ENCODE measurements around the gene TNFSF15. TPM values are rescaled to one million over a fixed set of nuclear protein-coding genes. Genes with fewer than 3 reads are reported as not detected.

The TNFSF15 gene
- total RNA-seq, 1 experiment from 2014 or later = not detected

DNA sequence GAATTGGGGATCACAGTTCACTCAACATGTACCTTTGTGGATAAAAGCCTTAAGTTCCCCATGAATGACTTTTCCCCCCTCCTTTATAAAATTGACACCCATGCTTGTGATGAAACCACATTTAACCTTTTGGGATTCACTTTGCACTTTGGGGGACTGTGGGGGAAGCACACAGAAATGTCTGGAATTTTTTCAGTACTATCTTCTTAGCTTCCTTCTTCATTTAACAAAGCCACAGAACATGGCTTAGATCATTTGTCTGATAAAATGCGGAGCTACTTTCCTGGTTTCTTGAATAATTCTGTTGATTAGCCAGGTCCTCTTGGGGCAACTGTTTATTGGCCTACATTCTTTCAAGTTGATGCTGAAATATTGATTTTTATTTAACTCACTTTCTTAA, 29.9 kb downstream of the TNFSF15 start:
- Histone ChIP-seq H3K79me1 (ENCODE audit: insufficient read depth, low read depth, low read length, poor library complexity, severe bottlenecking) (no peaks in the 10 kb centered on the region), H2AK5ac (ENCODE audit: insufficient read length, low read length) (no peak overlapping the region), H3K14ac (ENCODE audit: insufficient read depth, low read length) (no peak overlapping the region), H3K27me3 (ENCODE audit: insufficient read depth, low read length) (no peaks in the 10 kb centered on the region), H3K4me2 (ENCODE audit: insufficient read depth, insufficient read length, low read length) (no peak overlapping the region), H2BK12ac (ENCODE audit: insufficient read length, low read depth, low read length) (no peak overlapping the region), H2BK20ac (ENCODE audit: low read depth, low read length, poor library complexity, severe bottlenecking) (no peak overlapping the region), H3K9ac (ENCODE audit: extremely low read depth, insufficient read length, low read length) (no peak overlapping the region), H2BK120ac (ENCODE audit: low read depth, low read length, poor library complexity, severe bottlenecking) (no peak overlapping the region), H4K20me1 (ENCODE audit: control insufficient read depth, insufficient read depth, insufficient read length) (no peaks in the 10 kb centered on the region), H3K23ac (ENCODE audit: insufficient read length, low read depth, low read length) (no peak overlapping the region), H3T11ph (ENCODE audit: low read length) (no peak overlapping the region), H4K5ac (ENCODE audit: insufficient read length, low read depth, low read length) (no peak overlapping the region), H3K9me3 (ENCODE audit: control insufficient read depth, low read depth, low read length) (no peaks in the 10 kb centered on the region), H3K27ac (ENCODE audit: insufficient read length, low read depth, low read length) (no peak overlapping the region), H2AFZ (ENCODE audit: low read length) (no peak overlapping the region), H2BK5ac (ENCODE audit: insufficient read length, low read length) (no peak overlapping the region), H3K23me2 (ENCODE audit: insufficient read length, low read depth, low read length, poor library complexity, severe bottlenecking) (no peaks in the 10 kb centered on the region), H3K56ac (ENCODE audit: insufficient read length, low read depth, low read length) (no peak overlapping the region), H3K4ac (ENCODE audit: low read depth, low read length) (no peak overlapping the region), H4K8ac (replicated peaks; ENCODE audit: insufficient read length, low read depth, low read length) (no peak overlapping the region), H4K91ac (ENCODE audit: insufficient read length, low read depth, low read length) (no peak overlapping the region), H3K79me2 (ENCODE audit: insufficient read depth, low read length) (no peaks in the 10 kb centered on the region), H2BK15ac (ENCODE audit: low read depth, low read length) (no peak overlapping the region), H3K4me1 (ENCODE audit: insufficient read depth, low read length) (no peaks in the 10 kb centered on the region), H3K18ac (ENCODE audit: insufficient read length, low read depth, low read length) (no peak overlapping the region)
- Mint-ChIP-seq H3K36me3 (ENCODE audit: insufficient read depth in 1 of 3, low read depth in 3 of 3) (no peaks in the 10 kb centered on the region), H3K9me3 (no peaks in the 10 kb centered on the region; a peak in 1 of 5 replicates), H3K27ac (no peak overlapping the region), H3K4me1 (no peaks in the 10 kb centered on the region), H3K27me3 (ENCODE audit: low read depth) (peaks cover 42% of the 10 kb centered on the region), H3K4me3 (no peak overlapping the region)
- TF ChIP-seq, protein P1, sequence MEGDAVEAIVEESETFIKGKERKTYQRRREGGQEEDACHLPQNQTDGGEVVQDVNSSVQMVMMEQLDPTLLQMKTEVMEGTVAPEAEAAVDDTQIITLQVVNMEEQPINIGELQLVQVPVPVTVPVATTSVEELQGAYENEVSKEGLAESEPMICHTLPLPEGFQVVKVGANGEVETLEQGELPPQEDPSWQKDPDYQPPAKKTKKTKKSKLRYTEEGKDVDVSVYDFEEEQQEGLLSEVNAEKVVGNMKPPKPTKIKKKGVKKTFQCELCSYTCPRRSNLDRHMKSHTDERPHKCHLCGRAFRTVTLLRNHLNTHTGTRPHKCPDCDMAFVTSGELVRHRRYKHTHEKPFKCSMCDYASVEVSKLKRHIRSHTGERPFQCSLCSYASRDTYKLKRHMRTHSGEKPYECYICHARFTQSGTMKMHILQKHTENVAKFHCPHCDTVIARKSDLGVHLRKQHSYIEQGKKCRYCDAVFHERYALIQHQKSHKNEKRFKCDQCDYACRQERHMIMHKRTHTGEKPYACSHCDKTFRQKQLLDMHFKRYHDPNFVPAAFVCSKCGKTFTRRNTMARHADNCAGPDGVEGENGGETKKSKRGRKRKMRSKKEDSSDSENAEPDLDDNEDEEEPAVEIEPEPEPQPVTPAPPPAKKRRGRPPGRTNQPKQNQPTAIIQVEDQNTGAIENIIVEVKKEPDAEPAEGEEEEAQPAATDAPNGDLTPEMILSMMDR (conservative IDR thresholded peaks at IDR 0.05) = no peak
- no CpG with 5 or more reads among the region's 1 CpG for WGBS (ENCODE audit: extremely low coverage, insufficient read length, low lambda C conversion rate)
- DNase-seq = no peak
